ENCODE data around the gene ABCB8.
"Not testable (repeated sequence)": the region's sequence is repeated elsewhere in the genome, so short reads cannot be mapped to it uniquely, and the experiment has no call there.

ABCB8 gene

DNA sequence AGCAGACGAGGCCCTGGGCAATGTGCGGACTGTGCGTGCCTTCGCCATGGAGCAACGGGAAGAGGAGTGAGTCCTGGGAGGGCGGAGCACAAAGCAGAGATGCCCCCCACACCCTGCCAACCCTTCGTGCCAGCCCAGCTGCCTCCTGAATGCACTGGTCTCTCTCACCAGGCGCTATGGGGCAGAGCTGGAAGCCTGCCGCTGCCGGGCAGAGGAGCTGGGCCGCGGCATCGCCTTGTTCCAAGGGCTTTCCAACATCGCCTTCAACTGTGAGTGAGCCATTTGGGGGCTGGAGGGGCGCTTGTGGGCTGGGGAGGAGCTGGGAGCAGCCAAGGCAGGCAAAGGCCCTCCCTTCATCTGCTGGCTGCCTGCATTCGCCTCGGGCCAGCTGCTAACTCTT, 7.7 kb downstream of the ABCB8 start:
- DNase-seq, result no peak

- peak; percentile 65 for DNase-seq
Measured at GRCh38 chr7:151038951-151039849, 10.9 kb downstream of the ABCB8 start.

DNA sequence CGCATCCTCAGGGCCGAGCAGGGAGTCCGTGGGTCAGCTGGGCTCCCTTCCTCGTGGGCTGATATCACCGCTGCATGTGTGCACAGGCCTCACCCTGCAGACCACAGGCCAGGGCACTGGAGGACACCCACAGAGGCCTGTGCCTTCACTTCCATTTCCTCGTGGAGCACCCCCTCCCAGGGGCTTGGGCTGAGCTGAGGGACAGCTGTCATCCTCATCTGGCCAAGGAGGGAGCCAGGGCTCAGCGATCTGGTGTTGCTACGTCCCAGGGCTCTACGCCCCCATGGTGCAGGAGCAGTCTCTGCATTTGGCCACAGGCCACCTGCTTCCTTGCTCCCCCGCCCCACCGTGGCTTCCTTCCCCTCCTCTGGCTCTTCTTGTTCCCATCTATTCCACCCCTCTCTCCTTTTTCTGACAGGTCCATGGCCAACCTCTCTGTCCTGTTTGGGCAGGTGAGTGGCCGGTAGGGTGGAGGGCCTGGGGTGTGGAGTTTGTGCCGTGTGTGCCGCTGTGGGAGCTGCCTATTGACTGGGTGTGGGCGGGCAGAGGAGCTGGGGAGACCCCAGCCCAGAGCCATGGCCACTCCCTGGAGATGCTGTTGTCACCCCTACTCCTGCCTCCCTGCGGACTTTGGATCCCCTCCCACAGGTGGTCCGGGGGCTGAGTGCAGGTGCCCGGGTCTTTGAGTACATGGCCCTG, 11.7 kb downstream of the ABCB8 start:
- no peak for DNase-seq

DNA sequence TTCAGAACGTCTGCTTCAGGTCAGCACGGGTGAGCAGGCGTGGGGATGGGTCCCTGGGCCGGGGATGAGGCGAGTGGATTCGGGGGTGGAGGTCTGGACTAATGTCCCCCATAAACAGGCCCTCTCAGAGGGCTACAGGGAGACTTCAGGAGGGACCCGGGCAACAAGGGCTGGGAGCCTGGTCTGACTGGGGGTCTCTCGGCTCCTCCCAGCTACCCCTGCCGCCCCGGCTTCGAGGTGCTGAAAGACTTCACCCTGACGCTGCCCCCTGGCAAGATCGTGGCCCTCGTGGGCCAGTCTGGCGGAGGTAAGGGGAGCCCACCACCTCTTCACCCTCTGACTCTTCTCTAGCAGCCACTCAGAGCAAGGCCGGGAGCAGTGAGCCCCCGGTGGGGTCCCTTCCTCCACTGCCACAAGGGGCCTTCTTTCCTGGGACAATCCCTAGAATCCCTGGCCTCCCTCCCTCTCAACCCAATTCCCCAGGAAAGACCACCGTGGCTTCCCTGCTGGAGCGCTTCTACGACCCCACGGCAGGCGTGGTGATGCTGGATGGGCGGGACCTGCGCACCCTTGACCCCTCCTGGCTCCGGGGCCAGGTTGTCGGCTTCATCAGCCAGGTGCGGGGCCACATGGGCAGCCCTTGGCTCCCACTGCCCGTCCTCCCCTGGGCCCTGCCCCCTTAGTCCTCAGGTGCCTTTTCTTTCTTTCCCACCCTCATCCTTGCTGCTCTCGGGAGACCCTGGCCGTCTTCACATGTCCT, 12.5 kb downstream of the ABCB8 start:
- DNase-seq, result no peak

- not testable (repeated sequence) for DNase-seq
Measured at GRCh38 chr7:151043449-151043848, 15.2 kb downstream of the ABCB8 start.

- DNase-seq, result no peak
Measured at GRCh38 chr7:151043959-151044358, 15.7 kb downstream of the ABCB8 start.

- no peak for DNase-seq
Measured at GRCh38 chr7:151045262-151045661, 17.0 kb downstream of the ABCB8 start.

DNA sequence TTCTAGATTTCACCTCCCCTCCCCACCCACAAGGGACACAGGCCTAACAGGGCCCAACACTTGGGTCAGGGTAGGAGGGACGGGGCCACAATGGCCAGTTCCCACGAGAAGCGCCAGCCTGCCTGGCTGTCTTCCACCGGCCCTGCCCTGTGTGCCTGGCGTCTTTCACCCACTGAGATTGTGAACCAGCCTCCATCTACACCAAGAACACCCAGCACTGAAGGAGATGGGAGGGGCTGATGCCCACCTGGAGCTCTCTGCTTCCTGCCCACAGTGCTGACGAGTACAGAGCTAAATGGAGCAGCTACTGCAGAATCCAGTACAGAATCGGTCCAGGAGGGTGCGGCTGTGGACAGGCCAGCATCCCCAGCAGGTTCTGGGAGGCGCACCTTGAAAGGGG, 17.7 kb downstream of the ABCB8 start:
- DNase-seq, result no peak

DNA sequence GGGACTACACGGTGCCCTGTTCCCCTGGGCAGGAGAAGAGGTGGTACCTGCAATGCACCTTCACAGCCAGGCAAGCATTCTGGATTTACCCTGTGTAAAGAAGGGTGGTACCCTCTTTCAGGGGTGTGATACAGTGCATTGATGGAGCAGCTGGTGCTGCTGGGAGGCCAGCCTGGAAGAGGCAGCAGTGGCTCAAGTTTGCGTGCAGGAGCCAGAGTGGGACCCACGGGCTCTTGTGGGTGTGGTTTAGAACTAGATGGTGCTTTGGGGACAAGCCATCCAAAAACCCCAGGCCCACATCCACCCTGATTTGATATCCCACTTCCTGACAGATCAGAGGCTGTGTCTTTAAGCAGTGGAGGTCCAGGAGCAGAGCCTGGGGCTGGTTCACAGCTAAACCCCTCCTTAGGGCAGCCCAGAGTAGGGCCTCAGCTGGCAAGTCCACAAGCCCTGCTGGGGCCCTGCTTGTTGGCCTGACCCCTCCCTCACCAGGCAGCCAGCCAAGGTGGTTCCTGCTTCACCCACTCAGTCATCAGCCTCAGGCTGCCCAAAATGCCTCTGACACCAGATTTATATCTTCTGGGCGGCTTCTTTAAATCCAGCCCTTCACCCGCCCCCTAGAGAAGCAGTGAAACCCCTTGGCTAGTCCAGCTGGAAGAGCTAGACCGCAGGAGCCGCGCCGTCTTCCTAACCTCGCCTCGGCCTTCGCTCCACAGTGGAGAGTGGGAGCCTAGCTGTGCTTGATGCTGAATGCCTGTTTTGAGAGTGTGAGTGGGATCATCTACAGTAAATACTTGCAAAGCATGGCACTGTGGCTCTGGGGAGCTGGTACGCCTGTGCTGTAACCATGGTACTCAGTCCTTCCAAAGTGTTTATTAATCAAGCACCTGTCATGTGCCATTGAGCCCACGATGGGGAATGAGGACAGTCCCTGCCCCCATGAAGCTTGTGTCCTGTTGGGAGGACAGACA, 18.6 kb downstream of the ABCB8 start:
- DNase-seq, result no peak

DNA sequence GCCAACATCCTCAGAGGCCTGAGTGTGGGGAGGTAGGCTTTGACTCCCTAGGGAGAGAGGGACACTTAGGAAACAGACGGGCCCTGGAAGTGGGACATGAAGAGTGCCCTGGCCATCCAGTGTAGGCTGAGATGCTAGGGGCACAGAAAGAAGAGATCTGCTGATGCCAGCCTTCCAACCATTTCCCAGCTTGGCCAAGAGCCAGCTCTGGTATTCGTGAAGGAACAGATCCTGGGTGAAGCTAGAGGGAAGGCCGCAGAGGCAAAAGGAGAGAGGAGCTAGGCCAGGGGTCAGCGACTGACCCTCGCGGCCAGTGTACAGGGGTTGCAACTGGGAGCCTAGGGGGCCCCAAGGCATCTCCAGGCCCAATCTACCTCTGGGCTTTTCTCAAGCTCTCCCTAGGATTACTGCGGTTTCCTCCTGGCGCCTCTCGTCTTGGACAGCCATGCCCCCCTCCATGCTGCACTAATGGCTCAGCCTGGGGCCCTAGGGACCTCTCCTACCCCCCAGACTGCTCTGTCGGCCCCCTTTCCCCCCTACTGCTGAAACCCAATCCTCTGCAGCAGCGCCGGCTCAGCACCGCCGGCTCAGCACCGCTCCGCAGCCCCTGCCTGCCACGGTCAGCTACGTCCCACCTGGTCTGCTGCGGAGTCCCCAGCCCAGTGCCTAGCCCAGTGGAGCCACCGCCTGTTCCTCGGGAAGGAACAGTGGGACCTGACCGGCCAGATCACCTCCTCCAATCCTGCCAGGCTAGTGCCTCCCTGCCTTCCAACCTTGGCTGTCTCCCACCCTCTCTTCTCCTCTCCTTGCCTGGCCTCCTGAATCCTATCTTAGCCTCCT, 19.9 kb downstream of the ABCB8 start, which contains the start of gene ASIC3:
Gene ASIC3 (plus strand): TSS at position 556 of the 840 bp plus-strand sequence. CDS start 355 bp downstream, outside the sequence.
- no peak for DNase-seq

DNA sequence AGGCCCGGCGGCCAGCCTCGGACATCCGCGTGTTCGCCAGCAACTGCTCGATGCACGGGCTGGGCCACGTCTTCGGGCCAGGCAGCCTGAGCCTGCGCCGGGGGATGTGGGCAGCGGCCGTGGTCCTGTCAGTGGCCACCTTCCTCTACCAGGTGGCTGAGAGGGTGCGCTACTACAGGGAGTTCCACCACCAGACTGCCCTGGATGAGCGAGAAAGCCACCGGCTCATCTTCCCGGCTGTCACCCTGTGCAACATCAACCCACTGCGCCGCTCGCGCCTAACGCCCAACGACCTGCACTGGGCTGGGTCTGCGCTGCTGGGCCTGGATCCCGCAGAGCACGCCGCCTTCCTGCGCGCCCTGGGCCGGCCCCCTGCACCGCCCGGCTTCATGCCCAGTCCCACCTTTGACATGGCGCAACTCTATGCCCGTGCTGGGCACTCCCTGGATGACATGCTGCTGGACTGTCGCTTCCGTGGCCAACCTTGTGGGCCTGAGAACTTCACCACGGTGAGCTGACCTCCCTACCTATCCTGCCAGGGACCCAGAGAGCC, 20.7 kb downstream of the ABCB8 start:
- DNase-seq, result no peak

GRCh38 chr7:151051108-151051507, 22.9 kb downstream of the ABCB8 start:
- peak; percentile 63 for DNase-seq

GRCh38 chr7:151053096-151053495, 24.8 kb downstream of the ABCB8 start:
- DNase-seq, result no peak

GRCh38 chr7:151053751-151054150, 25.5 kb downstream of the ABCB8 start:
- DNase-seq, result no peak

DNA sequence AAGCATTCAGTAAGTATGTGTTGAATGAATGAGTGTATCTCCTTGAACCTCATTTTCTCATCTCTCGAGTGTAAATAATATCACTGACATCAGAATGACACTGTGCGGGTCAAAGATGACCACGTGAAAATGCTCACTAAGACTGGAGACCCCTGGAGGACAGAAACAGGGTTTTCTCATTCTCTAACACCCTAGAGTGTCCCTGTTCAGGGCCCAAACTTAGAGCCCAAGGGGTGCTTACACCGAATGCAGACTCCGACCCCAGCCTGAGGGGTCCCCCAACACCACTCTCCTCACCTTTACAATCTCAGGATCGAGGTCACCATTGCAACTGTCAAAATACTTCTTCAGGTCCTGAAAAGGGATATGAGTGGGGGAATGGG, 28.0 kb downstream of the ABCB8 start:
- no peak for DNase-seq

GRCh38 chr7:151056666-151057505, 28.6 kb downstream of the ABCB8 start:
- DNase-seq, result no peak

DNA sequence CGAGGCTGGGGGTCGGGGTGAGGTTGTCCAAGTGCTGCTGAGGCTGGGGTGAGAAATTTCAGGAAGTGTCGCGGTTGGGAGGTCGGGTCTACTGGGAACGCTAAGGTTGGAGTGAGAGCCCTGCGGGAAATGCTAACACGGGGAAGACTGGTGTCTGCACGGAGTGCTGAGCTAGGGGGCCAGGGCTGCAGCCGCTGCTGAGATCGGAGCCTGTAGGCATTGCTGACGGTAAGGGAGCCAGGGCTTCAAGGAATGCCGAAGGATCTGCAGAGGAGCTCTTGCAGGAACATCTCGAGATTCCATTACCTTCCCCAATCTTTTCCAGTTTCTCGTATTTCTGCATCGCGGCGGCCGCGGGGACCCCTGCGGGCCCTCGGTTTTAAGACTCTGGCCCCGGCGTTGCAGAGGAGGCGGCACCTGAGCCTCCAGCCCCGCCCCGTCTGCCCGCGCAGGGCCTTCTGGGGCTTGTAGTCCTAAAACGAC, 29.3 kb downstream of the ABCB8 start, which contains the start of gene CDK5:
Gene CDK5 (minus strand): TSS at position 392 of the 483 bp plus-strand sequence. CDS start 49 bp downstream, at position 343.
- DNase-seq, result no peak

- DNase-seq, result peak; percentile 98
Measured at GRCh38 chr7:151057989-151058780, 29.9 kb downstream of the ABCB8 start.

Measured in CD4-positive, alpha-beta T cell treated with Interleukin-6 for 4 hours (primary cell).